GM18526 (cell line): ENCODE measurements around the gene CCDC43.

ENCODE experiments used
- POLR2A ChIP-seq: IDR thresholded peaks from 3 replicates; pipeline ENCODE4 v1.6.1; 2011; ENCODE audit not compliant: insufficient read length; ENCODE audit errors: extremely low read depth

Gene CCDC43, protein sequence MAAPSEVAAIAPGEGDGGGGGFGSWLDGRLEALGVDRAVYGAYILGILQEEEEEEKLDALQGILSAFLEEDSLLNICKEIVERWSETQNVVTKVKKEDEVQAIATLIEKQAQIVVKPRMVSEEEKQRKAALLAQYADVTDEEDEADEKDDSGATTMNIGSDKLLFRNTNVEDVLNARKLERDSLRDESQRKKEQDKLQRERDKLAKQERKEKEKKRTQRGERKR

GRCh38 chr17:44689477-44690217 is at the start of gene CCDC43:
CCDC43 (minus strand) TSS chr17:44689776; CDS start chr17:44689753, 23 bp downstream.
- peak; percentile 93 for TF ChIP-seq POLR2A

- TF ChIP-seq POLR2A: no peak
Observed at GRCh38 chr17:44738214-44738906, 48.8 kb upstream of the CCDC43 start.

- TF ChIP-seq POLR2A: no peak
Observed at GRCh38 chr17:44736551-44737240, 47.1 kb upstream of the CCDC43 start.

DNA sequence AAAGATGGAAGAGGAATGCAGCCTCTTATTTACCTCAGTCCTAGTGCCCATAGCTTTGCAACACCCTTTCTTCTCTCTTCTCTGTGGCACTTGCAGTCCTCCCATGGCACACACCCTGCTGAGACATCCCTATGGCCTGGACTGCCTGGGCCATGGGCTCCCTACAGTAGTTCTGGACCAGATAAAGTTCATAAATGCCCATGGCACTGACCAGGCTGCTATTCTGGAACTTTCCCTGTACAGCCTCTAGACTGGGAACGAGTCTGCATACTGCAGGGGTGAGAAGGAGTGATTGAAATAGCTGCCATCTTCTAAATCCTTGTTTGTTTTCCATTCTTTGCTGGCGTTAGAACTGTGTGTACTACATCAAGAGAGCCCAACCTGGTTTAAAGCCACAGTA is 44.7 kb upstream of the CCDC43 start:
- TF ChIP-seq POLR2A: no peak

- TF ChIP-seq POLR2A: no peak
Observed at GRCh38 chr17:44733753-44734152, 44.2 kb upstream of the CCDC43 start.

DNA sequence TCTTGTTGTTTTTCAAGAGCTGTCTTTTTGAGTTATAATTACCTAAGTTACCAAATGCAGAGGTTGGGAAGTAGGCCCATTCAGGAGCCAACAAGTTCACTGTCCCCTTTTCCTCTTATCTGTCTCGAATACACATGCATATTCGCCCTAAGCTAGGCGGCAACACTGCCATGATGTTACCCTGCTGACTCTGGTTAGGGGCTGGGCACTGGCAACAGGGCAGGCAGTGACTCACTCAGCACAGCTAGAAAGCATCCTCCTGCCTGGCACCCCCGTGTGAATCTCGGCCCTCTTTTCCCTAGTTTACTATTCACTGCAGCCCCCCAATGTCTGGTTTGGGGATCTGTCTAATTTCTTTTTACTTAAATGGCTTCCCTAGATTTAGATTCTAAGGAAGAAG is 32.7 kb upstream of the CCDC43 start:
- TF ChIP-seq POLR2A: no peak

GRCh38 chr17:44719444-44719843 is 29.9 kb upstream of the CCDC43 start:
- no peak for TF ChIP-seq POLR2A

- peak; percentile 54 for TF ChIP-seq POLR2A
Observed at GRCh38 chr17:44708401-44709263, 19.1 kb upstream of the CCDC43 start, which contains the start of gene DBF4B. DBF4B (plus strand) TSS chr17:44708665; CDS start chr17:44708821, 156 bp downstream.

DNA sequence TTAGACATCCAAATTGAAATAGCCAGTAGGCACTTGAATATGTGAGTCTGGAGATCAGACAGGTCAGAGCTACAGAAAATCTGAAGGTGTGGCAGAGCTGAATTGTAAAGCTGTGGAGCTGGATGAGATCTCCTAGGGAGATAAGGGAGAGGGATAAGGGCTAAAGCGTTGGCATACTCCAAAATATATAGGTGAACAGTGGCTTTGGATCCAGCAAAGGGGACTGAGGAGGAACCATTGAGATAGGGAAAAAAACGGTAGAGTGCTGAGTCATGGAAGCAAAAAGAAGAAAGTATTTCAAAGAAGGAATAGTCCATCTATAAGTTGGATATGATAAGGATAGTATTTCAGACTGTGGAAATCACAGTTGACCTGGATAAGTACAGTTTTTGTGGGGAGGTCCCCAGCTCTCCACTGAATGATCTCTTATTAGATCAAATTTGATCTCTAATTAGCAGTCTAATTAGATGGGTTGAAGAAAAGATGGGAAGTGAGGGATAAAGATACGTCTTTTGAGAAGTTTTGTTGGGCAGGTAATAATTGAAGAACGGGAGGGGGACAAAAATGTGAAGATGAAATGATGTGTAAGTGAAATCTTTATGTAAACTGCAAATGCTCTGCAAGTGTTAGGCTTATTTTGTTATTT is 18.3 kb upstream of the CCDC43 start:
- no peak for TF ChIP-seq POLR2A

GRCh38 chr17:44693609-44694008 is 4.0 kb upstream of the CCDC43 start:
- no peak for TF ChIP-seq POLR2A

- no peak for TF ChIP-seq POLR2A
Observed at GRCh38 chr17:44688675-44689476, 700 bp downstream of the CCDC43 start.

DNA sequence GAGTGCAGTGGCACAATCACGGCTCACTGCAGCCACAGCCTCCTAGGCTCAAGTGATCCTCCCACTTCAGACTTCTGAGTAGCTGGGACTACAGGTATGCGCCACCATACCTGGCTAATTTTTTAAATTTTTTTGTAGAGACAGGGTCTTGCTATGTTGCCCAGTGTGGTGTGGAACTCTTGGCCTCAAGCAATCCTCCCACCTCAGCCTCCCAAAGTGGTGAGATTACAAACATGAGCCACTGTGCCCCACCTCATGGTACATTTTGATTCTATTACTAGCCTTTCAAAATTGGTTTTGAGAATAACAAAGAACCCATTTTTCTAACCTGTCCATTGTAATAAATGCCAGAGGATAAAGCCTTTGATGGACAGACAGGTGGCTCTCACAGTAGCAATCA is 1.4 kb downstream of the CCDC43 start:
- TF ChIP-seq POLR2A: no peak

DNA sequence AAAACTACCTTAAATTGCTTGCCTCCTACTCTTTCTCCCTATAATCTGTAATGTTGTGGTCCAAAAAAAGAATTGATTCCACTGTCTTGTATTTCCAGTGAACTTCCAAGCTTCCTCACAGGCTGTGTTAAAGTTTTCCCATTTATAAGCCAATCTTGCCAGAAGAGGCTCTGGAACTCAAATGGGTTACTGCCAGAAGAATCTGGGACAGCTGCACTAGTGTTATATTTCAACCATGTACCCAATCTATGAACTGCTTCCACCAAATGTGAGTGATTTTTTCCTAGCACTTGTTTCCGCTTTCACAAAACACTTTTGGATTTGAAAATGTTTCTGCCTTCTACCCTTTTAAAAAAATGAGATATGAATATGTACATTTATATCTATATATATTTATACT is 1.8 kb downstream of the CCDC43 start:
- no peak for TF ChIP-seq POLR2A
